HL-60 (cell line): ENCODE measurements around the gene SYTL3.

ENCODE experiments used
- CTCF ChIP-seq: IDR thresholded peaks from one replicate; pipeline ENCODE4 v1.5.1; 2011; ENCODE audit warnings: low read length, control low read depth, inconsistent platforms; ENCODE audit not compliant: insufficient read depth
- GABPA ChIP-seq: IDR thresholded peaks from 2 replicates; pipeline ENCODE4 v1.6.1; 2012; ENCODE audit warnings: low read depth
- POLR2AphosphoS5 ChIP-seq: IDR thresholded peaks from 2 replicates; pipeline ENCODE4 v1.6.1; 2012; ENCODE audit warnings: low read depth
- REST ChIP-seq: IDR thresholded peaks from 2 replicates; pipeline ENCODE4 v1.6.1; 2012; ENCODE audit warnings: low read depth; ENCODE audit not compliant: insufficient replicate concordance

- no peak for TF ChIP-seq CTCF
- no peak for TF ChIP-seq POLR2AphosphoS5
- no peak for TF ChIP-seq REST
- TF ChIP-seq GABPA: no peak
These were observed 134.7 kb downstream of the SYTL3 start for GRCh38 chr6:158784505-158784904.
